ENCODE data around the gene FBXW5.

The FBXW5 gene

GRCh38 chr9:136931611-136932130 is 12.9 kb downstream of the FBXW5 start:
- DNase-seq: no peak

DNA sequence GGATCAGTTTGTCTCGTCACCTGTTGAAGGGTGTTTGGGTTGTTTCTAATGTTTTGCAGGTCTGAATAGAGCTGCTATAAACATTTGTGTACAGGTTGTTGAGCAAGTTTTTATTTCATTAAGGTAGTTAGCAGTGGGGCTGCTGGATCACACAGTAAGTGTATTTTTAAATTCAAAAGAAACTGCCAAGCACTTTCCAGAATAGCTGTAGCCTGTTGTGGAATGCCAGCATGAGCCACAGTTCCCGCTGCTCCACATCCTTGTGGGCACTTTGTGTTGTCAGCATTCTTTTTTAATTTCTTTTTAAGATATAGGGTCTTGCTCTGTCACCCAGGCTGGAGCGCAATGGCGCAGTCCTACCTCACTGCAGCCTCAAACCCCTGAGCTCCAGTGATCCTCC is 14.5 kb downstream of the FBXW5 start:
- no peak for DNase-seq

DNA sequence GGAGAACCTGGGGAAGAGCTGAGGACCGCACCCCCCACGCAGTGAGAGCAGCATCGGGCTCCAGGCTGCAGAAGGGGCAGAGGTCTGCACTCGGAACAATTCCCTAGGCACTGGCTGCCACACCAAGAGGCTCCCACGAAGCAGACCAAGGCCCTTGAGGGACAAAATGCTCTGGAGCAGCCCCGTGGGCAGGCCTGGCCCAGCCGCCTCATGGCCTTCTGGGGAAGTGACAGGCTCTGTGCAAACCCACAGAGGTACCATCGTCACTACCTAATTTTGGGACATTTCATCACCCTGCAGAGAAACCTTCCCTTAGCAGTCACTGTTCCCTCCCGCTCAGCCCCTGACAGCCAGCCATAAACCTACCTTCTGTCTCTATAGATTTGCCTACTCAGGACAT is 15.9 kb downstream of the FBXW5 start:
- DNase-seq: no peak

- DNase-seq: no peak
These were observed 16.9 kb downstream of the FBXW5 start for GRCh38 chr9:136927343-136928271.

GRCh38 chr9:136926749-136927148 is 17.8 kb downstream of the FBXW5 start:
- no peak for DNase-seq

- DNase-seq: no peak
These were observed 18.3 kb downstream of the FBXW5 start for GRCh38 chr9:136926154-136926704.

- no peak for DNase-seq
These were observed 19.0 kb downstream of the FBXW5 start for GRCh38 chr9:136925414-136926153.

GRCh38 chr9:136923881-136924280 is 20.7 kb downstream of the FBXW5 start:
- DNase-seq: no peak

DNA sequence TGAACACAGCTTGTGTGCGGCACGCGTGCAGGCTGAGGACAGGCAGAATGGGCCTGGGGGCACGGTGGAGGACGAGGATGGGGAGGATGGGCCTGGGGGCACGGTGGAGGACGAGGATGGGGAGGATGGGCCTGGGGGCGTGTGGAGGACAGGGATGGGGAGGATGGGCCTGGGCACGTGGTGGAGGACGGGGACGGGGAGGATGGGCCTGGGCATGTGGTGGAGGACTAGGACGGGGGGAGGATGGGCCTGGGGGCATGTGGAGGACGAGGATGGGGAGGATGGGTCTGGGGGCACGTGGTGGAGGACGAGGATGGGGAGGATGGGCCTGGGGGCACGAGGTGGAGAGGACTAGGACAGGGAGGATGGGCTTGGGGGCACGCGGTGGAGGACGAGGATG is 22.0 kb downstream of the FBXW5 start:
- DNase-seq: no peak

DNA sequence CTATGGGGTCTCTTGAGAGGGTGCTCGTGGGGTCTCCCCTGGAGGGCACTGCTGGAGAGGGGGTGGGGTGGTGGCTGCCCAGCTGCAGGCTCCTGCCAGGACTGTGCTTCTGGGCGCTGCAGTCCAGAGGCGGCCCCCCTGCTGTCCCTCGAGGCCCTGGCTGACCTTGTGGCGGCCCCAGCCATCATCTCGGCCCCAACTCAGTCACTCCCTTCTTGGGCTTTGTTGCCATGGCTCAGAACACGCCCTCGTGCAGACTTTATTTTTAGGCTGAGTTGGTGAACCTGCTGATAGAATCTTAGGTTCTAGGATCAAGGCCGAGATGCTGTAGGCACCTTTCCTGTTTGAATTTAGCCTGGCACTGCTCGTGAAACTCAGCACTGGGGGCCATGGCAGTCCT is 22.8 kb downstream of the FBXW5 start:
- no peak for DNase-seq

- DNase-seq: no peak
These were observed 23.2 kb downstream of the FBXW5 start for GRCh38 chr9:136921307-136921706.

DNA sequence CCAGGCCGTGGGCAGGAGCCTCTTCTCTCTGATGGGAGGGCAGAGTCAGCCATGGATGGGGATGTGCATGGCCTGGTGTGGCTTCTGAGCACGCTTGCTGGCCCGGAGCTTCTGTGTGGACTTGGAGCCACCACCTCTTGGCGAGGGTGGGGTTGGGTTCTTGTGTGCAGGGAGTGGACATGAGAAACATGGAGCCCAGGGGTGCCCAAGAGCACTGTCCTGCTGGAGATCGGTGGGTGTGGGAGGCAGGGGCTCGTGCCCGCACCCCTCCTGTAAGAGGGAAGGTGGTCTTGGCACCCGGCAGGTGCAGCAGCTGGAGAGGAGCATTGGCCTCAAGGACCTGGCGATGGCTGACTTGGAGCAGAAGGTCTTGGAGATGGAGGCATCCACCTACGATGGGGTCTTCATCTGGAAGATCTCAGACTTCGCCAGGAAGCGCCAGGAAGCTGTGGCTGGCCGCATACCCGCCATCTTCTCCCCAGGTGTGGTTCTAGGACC is 23.8 kb downstream of the FBXW5 start:
- DNase-seq: no peak

DNA sequence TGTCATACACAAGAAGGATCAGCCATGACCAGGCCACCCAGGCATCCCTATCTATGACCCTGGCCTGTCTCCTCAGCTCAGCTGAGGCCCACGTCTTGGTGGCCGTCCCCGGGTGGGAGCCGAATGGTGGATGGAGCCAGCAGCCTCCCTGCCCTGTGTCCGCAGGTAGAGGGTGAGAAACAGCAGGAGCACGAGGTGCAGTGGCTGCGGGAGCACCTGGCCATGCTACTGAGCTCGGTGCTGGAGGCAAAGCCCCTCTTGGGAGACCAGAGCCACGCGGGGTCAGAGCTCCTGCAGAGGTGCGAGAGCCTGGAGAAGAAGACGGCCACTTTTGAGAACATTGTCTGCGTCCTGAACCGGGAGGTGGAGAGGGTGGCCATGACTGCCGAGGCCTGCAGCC is 24.5 kb downstream of the FBXW5 start:
- DNase-seq: no peak

- DNase-seq: no peak
These were observed 26.6 kb downstream of the FBXW5 start for GRCh38 chr9:136917902-136918301.

GRCh38 chr9:136916330-136917184 is 28.0 kb downstream of the FBXW5 start:
- DNase-seq: no peak

DNA sequence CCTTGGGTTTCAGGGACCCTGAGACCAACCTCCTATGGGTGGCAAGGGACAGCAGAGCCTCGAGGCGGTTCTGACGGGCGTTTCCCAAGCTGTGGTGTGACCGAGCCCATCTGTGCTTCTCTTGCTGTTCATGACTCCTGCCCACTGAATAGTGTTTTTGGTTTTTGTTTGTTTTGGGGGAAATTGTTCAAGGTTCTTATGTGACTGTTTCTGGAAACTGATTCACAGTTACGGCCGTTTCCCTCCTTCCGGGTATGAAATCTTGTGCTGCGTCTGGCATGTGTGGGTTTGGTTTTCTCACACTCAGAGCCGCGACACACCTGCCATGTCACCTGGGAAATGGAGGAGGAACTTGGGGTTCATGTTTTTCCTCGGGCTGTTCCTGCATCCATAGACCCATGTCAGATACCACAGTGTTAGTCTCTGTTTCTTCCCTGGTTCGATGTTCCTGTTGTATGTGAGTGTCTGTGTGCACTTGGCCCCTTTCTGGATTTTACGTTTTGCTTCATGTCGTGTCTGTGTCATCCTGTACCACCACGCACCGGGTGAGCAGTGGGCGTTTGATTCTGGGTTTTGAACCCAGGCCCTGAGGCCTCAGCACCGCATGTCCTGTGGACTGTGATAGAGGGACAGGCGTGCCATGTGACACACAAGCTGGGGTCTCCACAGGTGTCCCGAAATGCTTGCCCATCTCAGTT is 28.8 kb downstream of the FBXW5 start:
- DNase-seq: no peak

- DNase-seq: no peak
These were observed 30.7 kb downstream of the FBXW5 start for GRCh38 chr9:136913701-136914438.

DNA sequence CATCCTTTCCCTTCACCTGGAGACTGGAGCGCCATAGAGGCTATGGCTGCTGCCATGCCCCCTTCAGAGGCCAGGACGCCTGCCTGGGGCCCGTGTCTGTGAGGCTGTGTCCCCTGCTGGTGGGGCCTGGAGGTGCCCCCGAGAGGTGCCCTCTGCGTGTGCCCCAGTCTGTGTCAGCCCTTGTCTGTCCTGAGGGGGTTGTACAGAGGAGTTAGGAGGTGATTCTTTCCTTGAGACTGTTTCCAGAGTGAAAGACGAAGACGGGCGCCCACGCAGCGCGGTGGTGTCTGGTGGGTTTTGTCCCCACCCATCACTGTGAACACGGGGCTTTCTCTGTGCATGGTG is 33.7 kb downstream of the FBXW5 start:
- no peak for DNase-seq

GRCh38 chr9:136910197-136910900 is 34.2 kb downstream of the FBXW5 start:
- DNase-seq: no peak
